ENCODE results near the gene EPN2. TPM values are rescaled to one million over a fixed set of nuclear protein-coding genes. Genes with fewer than 3 reads are reported as not detected.
"Not testable (repeated sequence)": the region's sequence is repeated elsewhere in the genome, so short reads cannot be mapped to it uniquely, and the experiment has no call there.

EPN2 gene
- total RNA-seq, 1 experiment from 2014 or later: 113 TPM

GRCh38 chr17:19348806-19349205 is 111.6 kb downstream of the EPN2 start:
- Histone ChIP-seq H3K4me2 (peak overlapping the region; percentile 6), H3K79me2 (ENCODE audit: low read depth) (no peaks in the 10 kb centered on the region), H3K27ac (peak overlapping the region; percentile 57), H3K4me1 (replicated peaks; ENCODE audit: insufficient read depth) (peaks cover 27% of the 10 kb centered on the region), H2AFZ (no peak overlapping the region), H3F3A (ENCODE audit: insufficient read depth, low read depth) (peaks cover 24% of the 10 kb centered on the region), H3K9me3 (ENCODE audit: insufficient read depth, low read depth) (no peaks in the 10 kb centered on the region), H3K4me3 (no peak overlapping the region), H3K9me2 (ENCODE audit: insufficient read depth) (no peaks in the 10 kb centered on the region), H4K20me1 (ENCODE audit: insufficient read depth) (no peaks in the 10 kb centered on the region), H3K27me3 (ENCODE audit: insufficient read depth, low read depth) (no peaks in the 10 kb centered on the region), H3K36me3 (ENCODE audit: low read depth) (no peaks in the 10 kb centered on the region; the same call in 1 of the 2 replicates)
- TF ChIP-seq CTCF (conservative IDR thresholded peaks at IDR 0.05) (no peak), EZH2 (IDR thresholded peaks at IDR 0.05; ENCODE audit: low read depth) (no peak)
- no peak for DNase-seq
- intact Hi-C loops (cut with micrococcal nuclease; ENCODE audit: unreplicated experiment): no loop called here
- BruUV-seq (replicated peaks): no TSS peak
- POLR2A ChIA-PET (ENCODE audit: unreplicated experiment): no interaction called here
- CTCF ChIA-PET: no interaction called here

- H3K4me2 ChIP-seq; H4K20me1 ChIP-seq (ENCODE audit: insufficient read depth); DNase-seq; H3K79me2 ChIP-seq (ENCODE audit: low read depth); BruUV-seq (replicated peaks); H3K27me3 ChIP-seq (ENCODE audit: insufficient read depth, low read depth); H3K9me2 ChIP-seq (ENCODE audit: insufficient read depth); intact Hi-C loops (cut with micrococcal nuclease; ENCODE audit: unreplicated experiment); H3K4me3 ChIP-seq; H2AFZ ChIP-seq; H3K27ac ChIP-seq; H3K9me3 ChIP-seq (ENCODE audit: insufficient read depth, low read depth); H3K36me3 ChIP-seq (ENCODE audit: low read depth): not testable (repeated sequence)
- Histone ChIP-seq H3K4me1 (replicated peaks; ENCODE audit: insufficient read depth) (peaks cover 14% of the 10 kb centered on the region), H3F3A (ENCODE audit: insufficient read depth, low read depth) (peaks cover 26% of the 10 kb centered on the region)
- ChIA-PET POLR2A (ENCODE audit: unreplicated experiment) (interaction anchor here (0.6 to 1.3 kb wide), 2 partner anchors 25 to 599 kb away, joined by 4 to 10 read pairs; partner anchors contain the start of gene MAPK7), CTCF (interaction anchor here (0.8 to 1.0 kb wide), 2 partner anchors 9 kb away, joined by 3 read pairs; partner anchors contain the start of gene B9D1)
Measured at GRCh38 chr17:19353401-19353800, 116.2 kb downstream of the EPN2 start.

GRCh38 chr17:19354748-19355147 is 117.6 kb downstream of the EPN2 start:
- Histone ChIP-seq H3K27ac (no peak overlapping the region), H3K9me3 (ENCODE audit: insufficient read depth, low read depth) (no peaks in the 10 kb centered on the region), H2AFZ (no peak overlapping the region), H3K27me3 (ENCODE audit: insufficient read depth, low read depth) (no peaks in the 10 kb centered on the region), H3K36me3 (ENCODE audit: low read depth) (peaks cover 11% of the 10 kb centered on the region; the same call in 1 of the 2 replicates), H4K20me1 (ENCODE audit: insufficient read depth) (no peaks in the 10 kb centered on the region), H3K4me3 (no peak overlapping the region), H3K9me2 (ENCODE audit: insufficient read depth) (no peaks in the 10 kb centered on the region), H3F3A (ENCODE audit: insufficient read depth, low read depth) (peaks cover 17% of the 10 kb centered on the region), H3K79me2 (ENCODE audit: low read depth) (no peaks in the 10 kb centered on the region), H3K4me1 (replicated peaks; ENCODE audit: insufficient read depth) (peaks cover 9% of the 10 kb centered on the region), H3K4me2 (no peak overlapping the region)
- POLR2A ChIA-PET (ENCODE audit: unreplicated experiment): interaction anchor here (0.5 to 1.3 kb wide), 3 partner anchors 16 to 777 kb away, joined by 5 to 33 read pairs (median 10); partner anchors contain the start of gene MAPK7
- no peak for DNase-seq
- no TSS peak for BruUV-seq (replicated peaks)
- TF ChIP-seq CTCF (conservative IDR thresholded peaks at IDR 0.05): no peak
- TF ChIP-seq EZH2 (IDR thresholded peaks at IDR 0.05; ENCODE audit: low read depth): no peak
- CTCF ChIA-PET: interaction anchor here (0.7 kb wide), 1 partner anchor 42 kb away, joined by 7 read pairs; no protein-coding TSS in a partner anchor
- intact Hi-C loops (cut with micrococcal nuclease; ENCODE audit: unreplicated experiment): no loop called here

GRCh38 chr17:19357351-19357750 is 120.2 kb downstream of the EPN2 start:
- TF ChIP-seq CTCF (conservative IDR thresholded peaks at IDR 0.05) (no peak), EZH2 (IDR thresholded peaks at IDR 0.05; ENCODE audit: low read depth) (no peak)
- ChIA-PET POLR2A (ENCODE audit: unreplicated experiment) (interaction anchor here (0.7 kb wide), 1 partner anchor 16 kb away, joined by 3 read pairs; no protein-coding TSS in a partner anchor), CTCF (no interaction called here)
- H3K4me2 ChIP-seq: no peak overlapping the region
- peaks cover 16% of the 10 kb centered on the region for H3K79me2 ChIP-seq (ENCODE audit: low read depth)
- H3K9me2 ChIP-seq (ENCODE audit: insufficient read depth): no peaks in the 10 kb centered on the region
- H3K27ac ChIP-seq: no peak overlapping the region
- H3K9me3 ChIP-seq (ENCODE audit: insufficient read depth, low read depth): no peaks in the 10 kb centered on the region
- peaks cover 17% of the 10 kb centered on the region for H3F3A ChIP-seq (ENCODE audit: insufficient read depth, low read depth)
- no peaks in the 10 kb centered on the region for H3K27me3 ChIP-seq (ENCODE audit: insufficient read depth, low read depth)
- H2AFZ ChIP-seq: no peak overlapping the region
- H4K20me1 ChIP-seq (ENCODE audit: insufficient read depth): no peaks in the 10 kb centered on the region
- intact Hi-C loops (cut with micrococcal nuclease; ENCODE audit: unreplicated experiment): no loop called here
- no peak overlapping the region for H3K4me3 ChIP-seq
- peaks cover 16% of the 10 kb centered on the region for H3K4me1 ChIP-seq (replicated peaks; ENCODE audit: insufficient read depth)
- BruUV-seq (replicated peaks): no TSS peak
- H3K36me3 ChIP-seq (ENCODE audit: low read depth): peaks cover 13% of the 10 kb centered on the region; the same call in 1 of the 2 replicates
- no peak for DNase-seq

All from PC-9 (cell line).